SU-DHL-6 (cell line): ENCODE measurements around the gene GULP1.

Experiments
- EZH2phosphoT487 ChIP-seq: fragments of 200-600 bp; sonication (generic), shearing (Covaris generic); conservative IDR thresholded peaks from 2 replicates; pipeline ENCODE4 v1.6.1; 2018; ENCODE audit warnings: mild to moderate bottlenecking, antibody characterized with exemption, low read length, moderate library complexity, mixed read lengths
- TF ChIP-seq, protein P1 (sequence below): fragments of 200-600 bp; sonication (generic); IDR thresholded peaks from one replicate; pipeline ENCODE4 v1.5.1; 2017; ENCODE audit warnings: antibody characterized with exemption, mild to moderate bottlenecking, low read length, moderate library complexity; ENCODE audit not compliant: insufficient read depth, poor library complexity, severe bottlenecking

DNA sequence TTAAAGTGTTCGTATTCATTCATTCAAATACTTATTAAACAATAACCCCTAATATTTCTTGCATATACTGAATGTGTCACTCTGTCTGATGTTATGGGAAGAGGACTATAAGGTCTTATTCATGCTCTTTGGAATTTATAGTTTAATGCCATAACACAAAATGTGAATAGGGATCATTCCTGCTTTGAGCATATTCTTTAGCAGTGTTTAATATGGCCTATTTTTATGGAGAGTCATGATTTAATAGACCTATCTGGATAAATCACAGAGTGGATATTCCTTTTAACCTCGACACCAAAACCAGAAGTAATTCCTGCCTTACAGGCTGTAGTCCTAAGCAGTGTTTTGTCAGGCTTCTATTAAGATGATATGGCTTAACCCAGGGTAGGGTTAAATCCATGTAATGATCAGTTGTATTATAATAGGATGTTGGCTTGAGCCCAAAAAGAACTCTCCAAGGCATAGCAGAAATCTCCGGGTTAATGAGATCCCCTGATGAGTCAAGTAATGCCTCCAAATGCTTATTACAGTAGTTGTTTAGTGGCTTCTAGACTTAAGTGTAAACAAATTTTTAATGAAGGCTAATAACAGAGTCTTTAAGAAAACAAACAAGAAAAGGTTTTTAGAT lies 54.3 kb downstream of the GULP1 start:
- TF ChIP-seq, protein P1, sequence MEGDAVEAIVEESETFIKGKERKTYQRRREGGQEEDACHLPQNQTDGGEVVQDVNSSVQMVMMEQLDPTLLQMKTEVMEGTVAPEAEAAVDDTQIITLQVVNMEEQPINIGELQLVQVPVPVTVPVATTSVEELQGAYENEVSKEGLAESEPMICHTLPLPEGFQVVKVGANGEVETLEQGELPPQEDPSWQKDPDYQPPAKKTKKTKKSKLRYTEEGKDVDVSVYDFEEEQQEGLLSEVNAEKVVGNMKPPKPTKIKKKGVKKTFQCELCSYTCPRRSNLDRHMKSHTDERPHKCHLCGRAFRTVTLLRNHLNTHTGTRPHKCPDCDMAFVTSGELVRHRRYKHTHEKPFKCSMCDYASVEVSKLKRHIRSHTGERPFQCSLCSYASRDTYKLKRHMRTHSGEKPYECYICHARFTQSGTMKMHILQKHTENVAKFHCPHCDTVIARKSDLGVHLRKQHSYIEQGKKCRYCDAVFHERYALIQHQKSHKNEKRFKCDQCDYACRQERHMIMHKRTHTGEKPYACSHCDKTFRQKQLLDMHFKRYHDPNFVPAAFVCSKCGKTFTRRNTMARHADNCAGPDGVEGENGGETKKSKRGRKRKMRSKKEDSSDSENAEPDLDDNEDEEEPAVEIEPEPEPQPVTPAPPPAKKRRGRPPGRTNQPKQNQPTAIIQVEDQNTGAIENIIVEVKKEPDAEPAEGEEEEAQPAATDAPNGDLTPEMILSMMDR = no peak
- TF ChIP-seq EZH2phosphoT487 = no peak
